ENCODE measurements around the gene MRPL48.
"Not testable (repeated sequence)": the region's sequence is repeated elsewhere in the genome, so short reads cannot be mapped to it uniquely, and the experiment has no call there.

The MRPL48 gene

DNA sequence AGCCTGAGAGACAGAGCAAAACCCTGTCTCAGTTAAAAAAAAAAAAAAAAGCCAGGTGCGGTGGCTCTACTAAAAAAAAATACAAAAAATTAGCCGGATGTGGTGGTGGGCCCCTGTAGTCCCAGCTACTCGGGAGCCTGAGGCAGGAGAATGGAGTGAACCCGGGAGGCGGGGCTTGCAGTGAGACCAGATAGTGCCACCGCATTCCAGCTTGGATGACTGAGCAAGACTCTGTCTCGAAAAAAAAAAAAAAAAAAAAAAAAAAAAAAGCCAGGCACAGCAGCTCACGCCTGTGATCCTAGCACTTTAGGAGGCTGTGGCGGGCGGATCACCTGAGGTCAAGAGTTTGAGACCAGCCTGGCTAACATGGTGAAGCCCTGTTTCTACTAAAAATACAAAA is 92.8 kb downstream of the MRPL48 start:
- DNase-seq (ENCODE audit: low spot score); H2BK5ac ChIP-seq (ENCODE audit: low read length); H2BK120ac ChIP-seq (ENCODE audit: low read depth, low read length); H2BK12ac ChIP-seq (ENCODE audit: low read length); H3K4me1 ChIP-seq (ENCODE audit: control insufficient read depth in 2 of 2, insufficient read depth in 1 of 2, low read depth in 1 of 2, low read length in 2 of 2); H3K4me2 ChIP-seq (ENCODE audit: insufficient read depth, low read length, poor library complexity, severe bottlenecking); H3K27ac ChIP-seq (replicated peaks; ENCODE audit: low read length); H3K27me3 ChIP-seq (ENCODE audit: control insufficient read depth in 3 of 3, insufficient read depth in 3 of 3, low read depth in 1 of 3, low read length in 3 of 3); H3K14ac ChIP-seq (ENCODE audit: low read length); H2AFZ ChIP-seq (ENCODE audit: low read length); H2AK5ac ChIP-seq (ENCODE audit: low read depth, low read length); H3K18ac ChIP-seq (ENCODE audit: low read length); H3K23ac ChIP-seq (ENCODE audit: low read depth, low read length, poor library complexity); H3K79me1 ChIP-seq (ENCODE audit: low read depth, low read length); H2BK15ac ChIP-seq (ENCODE audit: low read length); H3K9ac ChIP-seq (ENCODE audit: low read depth, low read length, poor library complexity); H3K4me3 ChIP-seq (ENCODE audit: low read length in 2 of 2); H3K9me3 ChIP-seq (replicated peaks in 1 of 2; ENCODE audit: control insufficient read depth in 2 of 2, insufficient read depth in 1 of 2, low read depth in 1 of 2, low read length in 2 of 2); H4K8ac ChIP-seq (ENCODE audit: low read depth, low read length); H4K91ac ChIP-seq (ENCODE audit: low read depth, low read length, poor library complexity); H3K4ac ChIP-seq (ENCODE audit: low read length): not testable (repeated sequence)
- WGBS, 2 donors (ENCODE audit: extremely low coverage in 2 of 2, insufficient read length in 2 of 2, insufficient replicate concordance in 1 of 2): no CpG with 5 or more reads among the region's 10 CpGs
- peaks cover 0 to 37% of the 10 kb centered on the region in 2 donors for H3K36me3 ChIP-seq (replicated peaks in 1 of 2; ENCODE audit: control insufficient read depth in 2 of 2, insufficient read depth in 2 of 2, low read length in 2 of 2)

- Histone ChIP-seq H3K4me3 (ENCODE audit: low read length in 2 of 2) (no peak overlapping the region), H2AFZ (ENCODE audit: low read length) (no peak overlapping the region), H2BK15ac (ENCODE audit: low read length) (no peak overlapping the region), H3K27ac (replicated peaks; ENCODE audit: low read length) (no peak overlapping the region), H3K9ac (ENCODE audit: low read depth, low read length, poor library complexity) (no peak overlapping the region), H2BK12ac (ENCODE audit: low read length) (no peak overlapping the region), H2BK120ac (ENCODE audit: low read depth, low read length) (no peak overlapping the region), H3K36me3 (replicated peaks in 1 of 2; ENCODE audit: control insufficient read depth in 2 of 2, insufficient read depth in 2 of 2, low read length in 2 of 2) (peaks cover 2 to 59% of the 10 kb centered on the region in 2 donors), H3K18ac (ENCODE audit: low read length) (no peak overlapping the region), H4K91ac (ENCODE audit: low read depth, low read length, poor library complexity) (no peak overlapping the region), H3K27me3 (ENCODE audit: control insufficient read depth in 3 of 3, insufficient read depth in 3 of 3, low read depth in 1 of 3, low read length in 3 of 3) (no peaks in the 10 kb centered on the region), H2AK5ac (ENCODE audit: low read depth, low read length) (no peak overlapping the region), H4K8ac (ENCODE audit: low read depth, low read length) (no peak overlapping the region), H2BK5ac (ENCODE audit: low read length) (no peak overlapping the region), H3K4me1 (ENCODE audit: control insufficient read depth in 2 of 2, insufficient read depth in 1 of 2, low read depth in 1 of 2, low read length in 2 of 2) (no peaks in the 10 kb centered on the region), H3K23ac (ENCODE audit: low read depth, low read length, poor library complexity) (no peak overlapping the region), H3K79me1 (ENCODE audit: low read depth, low read length) (peaks cover 3% of the 10 kb centered on the region), H3K4me2 (ENCODE audit: insufficient read depth, low read length, poor library complexity, severe bottlenecking) (no peak overlapping the region), H3K4ac (ENCODE audit: low read length) (no peak overlapping the region), H3K14ac (ENCODE audit: low read length) (no peak overlapping the region), H3K9me3 (replicated peaks in 1 of 2; ENCODE audit: control insufficient read depth in 2 of 2, insufficient read depth in 1 of 2, low read depth in 1 of 2, low read length in 2 of 2) (peaks cover 0 to 3% of the 10 kb centered on the region in 2 donors)
- DNase-seq (ENCODE audit: low spot score): no peak
- WGBS, 2 donors (ENCODE audit: extremely low coverage in 2 of 2, insufficient read length in 2 of 2, insufficient replicate concordance in 1 of 2): no CpG with 5 or more reads among the region's 2 CpGs
Measured at GRCh38 chr11:73883856-73884255, 96.2 kb downstream of the MRPL48 start.

DNA sequence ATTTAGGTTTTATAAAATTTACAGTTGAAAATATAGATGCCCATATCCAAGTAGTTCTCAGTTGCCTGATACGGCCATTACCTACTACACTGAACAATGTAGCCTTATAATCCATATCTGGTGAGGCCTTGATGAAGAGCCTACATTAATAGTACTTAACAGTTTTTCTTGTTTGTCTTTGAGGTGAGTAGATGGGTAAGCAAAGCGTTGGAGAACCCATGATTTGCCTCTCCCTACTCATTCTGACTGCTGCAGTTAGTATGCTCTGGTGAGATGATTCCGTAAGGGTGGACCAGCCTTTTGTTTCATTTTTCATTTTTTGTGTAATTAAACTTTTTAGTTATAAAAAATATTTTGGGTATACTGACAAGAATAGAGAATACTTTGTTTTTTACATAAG is 100.6 kb downstream of the MRPL48 start:
- DNase-seq (ENCODE audit: low spot score): no peak
- no peak overlapping the region for H3K18ac ChIP-seq (ENCODE audit: low read length)
- no peaks in the 10 kb centered on the region for H3K4me1 ChIP-seq (ENCODE audit: control insufficient read depth in 2 of 2, insufficient read depth in 1 of 2, low read depth in 1 of 2, low read length in 2 of 2)
- no peak overlapping the region for H3K27ac ChIP-seq (replicated peaks; ENCODE audit: low read length)
- no peak overlapping the region for H4K91ac ChIP-seq (ENCODE audit: low read depth, low read length, poor library complexity)
- H2BK120ac ChIP-seq (ENCODE audit: low read depth, low read length): no peak overlapping the region
- WGBS, 2 donors (ENCODE audit: extremely low coverage in 2 of 2, insufficient read length in 2 of 2, insufficient replicate concordance in 1 of 2): no CpG with 5 or more reads among the region's 3 CpGs
- H4K8ac ChIP-seq (ENCODE audit: low read depth, low read length): no peak overlapping the region
- no peak overlapping the region for H3K4ac ChIP-seq (ENCODE audit: low read length)
- no peaks in the 10 kb centered on the region for H3K27me3 ChIP-seq (ENCODE audit: control insufficient read depth in 3 of 3, insufficient read depth in 3 of 3, low read depth in 1 of 3, low read length in 3 of 3)
- H3K36me3 ChIP-seq (replicated peaks in 1 of 2; ENCODE audit: control insufficient read depth in 2 of 2, insufficient read depth in 2 of 2, low read length in 2 of 2): peaks cover 10 to 81% of the 10 kb centered on the region in 2 donors
- no peak overlapping the region for H3K9ac ChIP-seq (ENCODE audit: low read depth, low read length, poor library complexity)
- no peak overlapping the region for H3K4me3 ChIP-seq (ENCODE audit: low read length in 2 of 2)
- H2BK5ac ChIP-seq (ENCODE audit: low read length): no peak overlapping the region
- no peak overlapping the region for H2AK5ac ChIP-seq (ENCODE audit: low read depth, low read length)
- H3K14ac ChIP-seq (ENCODE audit: low read length): no peak overlapping the region
- H3K9me3 ChIP-seq (replicated peaks in 1 of 2; ENCODE audit: control insufficient read depth in 2 of 2, insufficient read depth in 1 of 2, low read depth in 1 of 2, low read length in 2 of 2): no peaks in the 10 kb centered on the region
- no peak overlapping the region for H2BK12ac ChIP-seq (ENCODE audit: low read length)
- no peak overlapping the region for H3K23ac ChIP-seq (ENCODE audit: low read depth, low read length, poor library complexity)
- no peak overlapping the region for H2AFZ ChIP-seq (ENCODE audit: low read length)
- H2BK15ac ChIP-seq (ENCODE audit: low read length): no peak overlapping the region
- H3K79me1 ChIP-seq (ENCODE audit: low read depth, low read length): no peaks in the 10 kb centered on the region
- H3K4me2 ChIP-seq (ENCODE audit: insufficient read depth, low read length, poor library complexity, severe bottlenecking): no peak overlapping the region

DNA sequence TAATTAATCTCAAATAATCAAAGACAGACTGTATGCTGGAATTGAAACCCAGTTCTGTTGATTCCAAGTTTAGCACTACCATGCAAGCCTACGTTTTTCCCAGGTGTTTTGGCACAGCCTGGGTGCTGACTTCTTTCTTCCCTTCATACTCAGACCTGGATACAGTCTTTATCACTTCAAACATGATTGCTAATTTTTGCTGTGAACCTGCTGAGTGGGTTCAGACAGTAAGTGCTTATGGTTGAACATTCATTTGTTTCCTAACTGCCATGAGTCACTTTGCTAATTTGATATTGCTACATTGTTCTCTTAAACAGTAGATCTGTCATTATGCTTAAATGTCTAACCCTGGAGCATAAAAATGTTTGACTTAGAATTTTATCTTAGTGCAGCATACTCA is 101.3 kb downstream of the MRPL48 start:
- H3K4ac ChIP-seq (ENCODE audit: low read length): no peak overlapping the region
- WGBS, 2 donors (ENCODE audit: extremely low coverage in 2 of 2, insufficient read length in 2 of 2, insufficient replicate concordance in 1 of 2): no CpG with 5 or more reads among the region's 1 CpG

More for the DNA sequence above, 101.3 kb downstream of the MRPL48 start:
- DNase-seq (ENCODE audit: low spot score): no peak
- Histone ChIP-seq H3K79me1 (ENCODE audit: low read depth, low read length) (no peaks in the 10 kb centered on the region), H3K9ac (ENCODE audit: low read depth, low read length, poor library complexity) (no peak overlapping the region), H3K23ac (ENCODE audit: low read depth, low read length, poor library complexity) (no peak overlapping the region), H3K4me1 (ENCODE audit: control insufficient read depth in 2 of 2, insufficient read depth in 1 of 2, low read depth in 1 of 2, low read length in 2 of 2) (no peaks in the 10 kb centered on the region), H3K27me3 (ENCODE audit: control insufficient read depth in 3 of 3, insufficient read depth in 3 of 3, low read depth in 1 of 3, low read length in 3 of 3) (no peaks in the 10 kb centered on the region), H3K27ac (replicated peaks; ENCODE audit: low read length) (no peak overlapping the region), H2AK5ac (ENCODE audit: low read depth, low read length) (no peak overlapping the region), H2BK12ac (ENCODE audit: low read length) (no peak overlapping the region), H2BK15ac (ENCODE audit: low read length) (no peak overlapping the region), H2BK120ac (ENCODE audit: low read depth, low read length) (no peak overlapping the region), H2AFZ (ENCODE audit: low read length) (no peak overlapping the region), H3K9me3 (replicated peaks in 1 of 2; ENCODE audit: control insufficient read depth in 2 of 2, insufficient read depth in 1 of 2, low read depth in 1 of 2, low read length in 2 of 2) (no peaks in the 10 kb centered on the region), H3K18ac (ENCODE audit: low read length) (no peak overlapping the region), H3K4me2 (ENCODE audit: insufficient read depth, low read length, poor library complexity, severe bottlenecking) (no peak overlapping the region), H4K8ac (ENCODE audit: low read depth, low read length) (no peak overlapping the region), H3K4me3 (ENCODE audit: low read length in 2 of 2) (no peak overlapping the region), H4K91ac (ENCODE audit: low read depth, low read length, poor library complexity) (no peak overlapping the region), H2BK5ac (ENCODE audit: low read length) (no peak overlapping the region), H3K14ac (ENCODE audit: low read length) (no peak overlapping the region), H3K36me3 (replicated peaks in 1 of 2; ENCODE audit: control insufficient read depth in 2 of 2, insufficient read depth in 2 of 2, low read length in 2 of 2) (peaks cover 10 to 81% of the 10 kb centered on the region in 2 donors)
